ENCODE measurements around the gene AGO4.

DNA sequence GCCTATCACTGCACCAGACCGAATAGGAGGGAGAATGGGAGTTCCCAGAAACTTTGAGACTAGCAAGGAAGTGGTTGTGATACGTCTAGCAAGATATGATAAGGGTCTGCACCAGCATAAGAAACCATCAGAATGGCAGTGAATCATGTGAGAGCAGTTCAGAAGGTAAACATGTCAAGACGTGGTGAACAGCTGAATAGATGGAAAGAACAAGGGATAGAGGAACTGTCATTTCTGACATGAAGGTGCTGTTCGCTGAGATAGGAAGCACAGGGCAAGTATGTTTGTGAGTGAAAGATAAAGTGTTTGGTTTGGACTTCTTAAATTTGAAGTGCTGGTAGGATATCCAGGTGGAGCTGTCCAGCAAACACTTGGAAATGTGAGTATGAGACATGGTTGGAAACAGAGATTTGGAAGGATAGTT is 74.0 kb downstream of the AGO4 start:
- TF ChIP-seq, protein P1, sequence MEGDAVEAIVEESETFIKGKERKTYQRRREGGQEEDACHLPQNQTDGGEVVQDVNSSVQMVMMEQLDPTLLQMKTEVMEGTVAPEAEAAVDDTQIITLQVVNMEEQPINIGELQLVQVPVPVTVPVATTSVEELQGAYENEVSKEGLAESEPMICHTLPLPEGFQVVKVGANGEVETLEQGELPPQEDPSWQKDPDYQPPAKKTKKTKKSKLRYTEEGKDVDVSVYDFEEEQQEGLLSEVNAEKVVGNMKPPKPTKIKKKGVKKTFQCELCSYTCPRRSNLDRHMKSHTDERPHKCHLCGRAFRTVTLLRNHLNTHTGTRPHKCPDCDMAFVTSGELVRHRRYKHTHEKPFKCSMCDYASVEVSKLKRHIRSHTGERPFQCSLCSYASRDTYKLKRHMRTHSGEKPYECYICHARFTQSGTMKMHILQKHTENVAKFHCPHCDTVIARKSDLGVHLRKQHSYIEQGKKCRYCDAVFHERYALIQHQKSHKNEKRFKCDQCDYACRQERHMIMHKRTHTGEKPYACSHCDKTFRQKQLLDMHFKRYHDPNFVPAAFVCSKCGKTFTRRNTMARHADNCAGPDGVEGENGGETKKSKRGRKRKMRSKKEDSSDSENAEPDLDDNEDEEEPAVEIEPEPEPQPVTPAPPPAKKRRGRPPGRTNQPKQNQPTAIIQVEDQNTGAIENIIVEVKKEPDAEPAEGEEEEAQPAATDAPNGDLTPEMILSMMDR (IDR thresholded peaks at IDR 0.05) = no peak
- TF ChIP-seq EP300 (IDR thresholded peaks at IDR 0.05) (no peak), POLR2A (IDR thresholded peaks at IDR 0.05) (no peak), POLR2AphosphoS5 (IDR thresholded peaks at IDR 0.05) (no peak)

Data from gastroesophageal sphincter (tissue), 3 donors.